Neural progenitor cell (in vitro differentiated cells): ENCODE measurements around the gene AKAP9. TPM values are rescaled to one million over a fixed set of nuclear protein-coding genes. Genes with fewer than 3 reads are reported as not detected.
"Not testable (repeated sequence)": the region's sequence is repeated elsewhere in the genome, so short reads cannot be mapped to it uniquely, and the experiment has no call there.

Experiments
- DNase-seq: peaks from one replicate; pipeline ENCODE4 v3.0.0-alpha.2; 2016; ENCODE audit warnings: low spot score
- H2AFZ ChIP-seq: fragments of 200-600 bp; sonication (generic); replicated peaks from 2 replicates; pipeline ENCODE4 v1.6.1; 2016; ENCODE audit warnings: antibody characterized with exemption
- H3F3A ChIP-seq: fragments of 200-600 bp; sonication (generic); 2 replicates; pipeline ENCODE4 v1.6.1; 2016; ENCODE audit warnings: antibody characterized with exemption, low read depth
- H3K27ac ChIP-seq: fragments of 200-600 bp; sonication (generic); 2 replicates; pipeline ENCODE4 v1.5.1; 2016; ENCODE audit warnings: mild to moderate bottlenecking
- H3K27me3 ChIP-seq: fragments of 200-600 bp; sonication (generic); 2 replicates; pipeline ENCODE4 v1.6.1; 2016; ENCODE audit warnings: mild to moderate bottlenecking, moderate library complexity
- H3K36me3 ChIP-seq: fragments of 200-600 bp; sonication (generic); 2 replicates; pipeline ENCODE4 v1.5.1; 2016
- H3K4me1 ChIP-seq: fragments of 200-600 bp; sonication (generic); 2 replicates; pipeline ENCODE4 v1.6.1; 2016; ENCODE audit warnings: mixed run types
- H3K4me2 ChIP-seq: fragments of 200-600 bp; sonication (generic); 2 replicates; pipeline ENCODE4 v1.6.1; 2016
- H3K4me3 ChIP-seq: fragments of 200-600 bp; sonication (generic); 2 replicates; pipeline ENCODE4 v1.5.1; 2016
- H3K79me2 ChIP-seq: fragments of 200-600 bp; sonication (generic); 2 replicates; pipeline ENCODE4 v1.6.1; 2016; ENCODE audit warnings: low read depth
- H3K9ac ChIP-seq: fragments of 200-600 bp; sonication (generic); 2 replicates; pipeline ENCODE4 v1.6.1; 2016
- H3K9me3 ChIP-seq: fragments of 200-600 bp; sonication (generic); 2 replicates; pipeline ENCODE4 v1.5.1; 2016; ENCODE audit warnings: low read depth
- H4K20me1 ChIP-seq: fragments of 200-600 bp; sonication (generic); 2 replicates; pipeline ENCODE4 v1.6.1; 2016; ENCODE audit warnings: low read depth
- H3K27ac Mint-ChIP-seq: 3 replicates; pipeline ENCODE4 v1.8.0; 2021; ENCODE audit warnings: mixed read lengths
- H3K27me3 Mint-ChIP-seq: 2 replicates; pipeline ENCODE4 v1.8.0; 2022; ENCODE audit warnings: low read depth, mild to moderate bottlenecking, inconsistent platforms, moderate library complexity, mixed read lengths; ENCODE audit not compliant: insufficient read depth
- H3K36me3 Mint-ChIP-seq: 3 replicates; pipeline ENCODE4 v1.8.0; 2021; ENCODE audit warnings: mixed read lengths
- H3K4me1 Mint-ChIP-seq: 3 replicates; pipeline ENCODE4 v1.8.0; 2021; ENCODE audit warnings: mixed read lengths
- H3K4me3 Mint-ChIP-seq: 3 replicates; pipeline ENCODE4 v1.8.0; 2021; ENCODE audit warnings: mild to moderate bottlenecking, moderate library complexity, mixed read lengths
- H3K9me3 Mint-ChIP-seq: 3 replicates; pipeline ENCODE4 v1.8.0; 2020; ENCODE audit warnings: mixed read lengths
- EZH2 ChIP-seq: fragments of 200-600 bp; sonication (generic); IDR thresholded peaks from 2 replicates; pipeline ENCODE4 v1.6.1; 2017; ENCODE audit warnings: antibody characterized with exemption, mild to moderate bottlenecking, moderate library complexity
- EZH2phosphoT487 ChIP-seq: fragments of 200-600 bp; sonication (generic); IDR thresholded peaks from 2 replicates; pipeline ENCODE4 v1.6.1; 2017; ENCODE audit warnings: antibody characterized with exemption
- total RNA-seq: library from RNA; depleted of rRNA; stranded (reverse); fragments of >200 nt; gene quantifications from 2 replicates; pipeline ENCODE4 v1.2.3, GENCODE V29; 2015; ENCODE audit warnings: low replicate concordance
- TF ChIP-seq, protein P1 (sequence below): fragments of 200-600 bp; sonication (generic); IDR thresholded peaks from 2 replicates; pipeline ENCODE4 v1.5.1; 2017; ENCODE audit warnings: antibody characterized with exemption, mild to moderate bottlenecking

AKAP9 gene
- total RNA-seq, 1 donor from 2014 or later, result 93.4 TPM

DNA sequence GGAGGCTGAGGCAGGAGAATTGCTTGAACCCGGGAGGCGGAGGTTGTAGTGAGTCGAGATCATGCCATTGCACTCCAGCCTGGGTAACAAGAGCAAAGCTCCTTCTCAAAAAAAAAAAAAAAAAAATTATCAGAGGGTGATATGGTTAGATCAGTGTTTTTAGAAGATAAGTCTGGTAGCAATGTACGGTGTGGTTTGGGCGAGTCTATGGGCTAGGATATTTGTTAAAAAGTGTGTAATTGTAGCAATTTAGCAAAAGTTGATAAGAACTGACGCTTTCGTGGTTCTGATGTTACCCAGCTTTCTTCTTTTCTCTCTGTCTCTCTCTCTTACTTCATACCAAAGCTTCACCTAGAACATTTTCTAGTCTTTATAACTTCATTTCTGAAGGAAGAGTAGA lies 200.5 kb downstream of the AKAP9 start:
- no peaks in the 10 kb centered on the region for H3K36me3 ChIP-seq
- TF ChIP-seq, protein P1, sequence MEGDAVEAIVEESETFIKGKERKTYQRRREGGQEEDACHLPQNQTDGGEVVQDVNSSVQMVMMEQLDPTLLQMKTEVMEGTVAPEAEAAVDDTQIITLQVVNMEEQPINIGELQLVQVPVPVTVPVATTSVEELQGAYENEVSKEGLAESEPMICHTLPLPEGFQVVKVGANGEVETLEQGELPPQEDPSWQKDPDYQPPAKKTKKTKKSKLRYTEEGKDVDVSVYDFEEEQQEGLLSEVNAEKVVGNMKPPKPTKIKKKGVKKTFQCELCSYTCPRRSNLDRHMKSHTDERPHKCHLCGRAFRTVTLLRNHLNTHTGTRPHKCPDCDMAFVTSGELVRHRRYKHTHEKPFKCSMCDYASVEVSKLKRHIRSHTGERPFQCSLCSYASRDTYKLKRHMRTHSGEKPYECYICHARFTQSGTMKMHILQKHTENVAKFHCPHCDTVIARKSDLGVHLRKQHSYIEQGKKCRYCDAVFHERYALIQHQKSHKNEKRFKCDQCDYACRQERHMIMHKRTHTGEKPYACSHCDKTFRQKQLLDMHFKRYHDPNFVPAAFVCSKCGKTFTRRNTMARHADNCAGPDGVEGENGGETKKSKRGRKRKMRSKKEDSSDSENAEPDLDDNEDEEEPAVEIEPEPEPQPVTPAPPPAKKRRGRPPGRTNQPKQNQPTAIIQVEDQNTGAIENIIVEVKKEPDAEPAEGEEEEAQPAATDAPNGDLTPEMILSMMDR, result no peak
- TF ChIP-seq EZH2phosphoT487 (no peak), EZH2 (no peak)
- H3K27me3 Mint-ChIP-seq, result peaks cover 5% of the 10 kb centered on the region
- H3K4me3 Mint-ChIP-seq, result no peak overlapping the region
- no peaks in the 10 kb centered on the region for H3F3A ChIP-seq
- no peak overlapping the region for H2AFZ ChIP-seq
- no peaks in the 10 kb centered on the region for H4K20me1 ChIP-seq
- H3K27ac ChIP-seq, result no peak overlapping the region
- no peak overlapping the region for H3K4me2 ChIP-seq
- no peaks in the 10 kb centered on the region for H3K27me3 ChIP-seq
- no peak overlapping the region for H3K27ac Mint-ChIP-seq
- H3K9me3 Mint-ChIP-seq, result peaks cover 14% of the 10 kb centered on the region
- H3K36me3 Mint-ChIP-seq, result peaks cover 5% of the 10 kb centered on the region
- no peaks in the 10 kb centered on the region for H3K9me3 ChIP-seq
- H3K4me3 ChIP-seq, result no peak overlapping the region
- H3K79me2 ChIP-seq, result no peaks in the 10 kb centered on the region
- H3K9ac ChIP-seq, result no peak overlapping the region
- H3K4me1 ChIP-seq, result no peaks in the 10 kb centered on the region
- H3K4me1 Mint-ChIP-seq, result no peaks in the 10 kb centered on the region
- no peak for DNase-seq

DNA sequence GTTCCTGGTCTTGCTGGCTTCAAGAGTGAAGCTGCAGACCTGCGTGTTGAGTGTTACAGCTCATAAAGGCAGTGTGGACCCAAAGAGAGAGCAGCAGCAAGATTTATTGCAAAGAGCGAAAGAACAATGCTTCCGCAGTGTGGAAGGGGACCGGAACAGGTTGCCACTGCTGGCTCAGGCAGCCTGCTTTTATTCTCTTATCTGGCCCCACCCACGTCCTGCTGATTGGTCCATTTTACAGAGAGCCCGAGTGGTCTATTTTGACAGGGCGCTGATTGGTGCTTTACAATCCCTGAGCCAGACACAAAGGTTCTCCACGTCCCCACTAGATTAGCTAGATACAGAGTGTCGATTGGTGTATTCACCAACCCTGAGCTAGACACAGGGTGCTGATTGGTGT lies 202.1 kb downstream of the AKAP9 start:
- not testable (repeated sequence) for H3K4me1 ChIP-seq, H4K20me1 ChIP-seq, H3K9me3 ChIP-seq, H3K27me3 Mint-ChIP-seq, H3K27me3 ChIP-seq, H3K4me3 ChIP-seq, H3K79me2 ChIP-seq, H2AFZ ChIP-seq, H3K9ac ChIP-seq, H3K4me3 Mint-ChIP-seq, H3K27ac ChIP-seq, H3K4me2 ChIP-seq, DNase-seq, H3K27ac Mint-ChIP-seq, H3K4me1 Mint-ChIP-seq, H3K36me3 Mint-ChIP-seq, H3F3A ChIP-seq, H3K36me3 ChIP-seq
- H3K9me3 Mint-ChIP-seq, result peaks cover 14% of the 10 kb centered on the region

DNA sequence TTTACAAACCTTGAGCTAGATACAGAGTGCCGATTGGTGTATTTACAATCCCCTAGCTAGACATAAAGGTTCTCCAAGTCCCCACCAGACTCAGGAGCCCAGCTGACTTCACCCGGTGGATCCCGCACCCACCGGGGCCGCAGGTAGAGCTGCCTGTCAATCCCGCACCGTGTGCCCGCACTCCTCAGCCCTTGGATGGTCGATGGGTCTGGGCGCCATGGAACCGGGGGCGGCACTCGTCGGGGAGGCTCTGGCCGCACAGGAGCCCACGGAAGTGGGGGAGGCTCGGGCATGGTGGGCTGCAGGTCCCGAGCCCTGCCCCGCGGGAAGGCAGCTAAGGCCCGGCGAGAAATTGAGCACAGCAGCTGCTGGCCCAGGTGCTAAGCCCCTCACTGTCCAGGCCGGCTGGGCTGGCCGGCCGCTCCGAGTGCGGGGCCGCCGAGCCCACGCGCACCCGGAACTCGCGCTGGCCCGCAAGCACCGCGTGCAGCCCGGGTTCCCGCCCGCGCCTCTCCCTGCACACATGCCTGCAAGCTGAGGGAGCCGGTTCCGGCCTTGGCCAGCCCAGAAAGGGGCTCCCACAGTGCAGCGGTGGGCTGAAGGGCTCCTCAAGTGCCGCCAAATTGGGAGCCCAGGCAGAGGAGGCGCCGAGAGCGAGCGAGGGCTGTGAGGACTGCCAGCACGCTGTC lies 202.7 kb downstream of the AKAP9 start:
- not testable (repeated sequence) for H3K9ac ChIP-seq, H3K27ac ChIP-seq, H3K4me1 Mint-ChIP-seq, H3K27me3 ChIP-seq, H3K4me3 Mint-ChIP-seq, H2AFZ ChIP-seq, H3K36me3 Mint-ChIP-seq, H3K9me3 ChIP-seq, H3K4me1 ChIP-seq, H4K20me1 ChIP-seq, H3K27me3 Mint-ChIP-seq, H3K27ac Mint-ChIP-seq, H3K4me3 ChIP-seq, H3K36me3 ChIP-seq, H3K4me2 ChIP-seq, DNase-seq, H3F3A ChIP-seq, H3K79me2 ChIP-seq
- H3K9me3 Mint-ChIP-seq, result peaks cover 14% of the 10 kb centered on the region

DNA sequence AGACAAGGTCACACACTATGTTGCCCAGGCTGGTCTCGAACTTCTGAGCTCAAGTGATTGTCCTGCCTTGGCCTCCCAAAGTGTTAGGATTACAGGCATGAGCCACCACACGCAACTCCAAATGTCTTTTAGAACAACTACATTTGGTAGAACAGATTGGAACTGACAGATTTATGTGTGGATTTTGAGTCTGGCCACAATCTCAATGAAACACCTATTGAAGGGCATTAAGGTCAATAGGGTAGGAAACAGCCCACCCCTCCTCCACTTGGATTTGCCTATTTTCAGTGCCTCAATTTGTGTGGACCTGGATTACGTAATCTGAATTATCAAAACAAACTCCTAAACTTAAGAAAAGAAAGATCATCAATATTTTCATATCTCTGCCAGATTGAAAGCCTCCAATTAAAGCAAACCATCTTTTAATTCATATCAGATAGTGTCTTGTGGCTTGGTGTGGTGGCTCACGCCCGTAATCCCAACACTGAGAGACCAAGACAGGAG lies 209.1 kb downstream of the AKAP9 start:
- no peaks in the 10 kb centered on the region for H3K36me3 Mint-ChIP-seq
- no peaks in the 10 kb centered on the region for H3K36me3 ChIP-seq
- TF ChIP-seq, protein P1, result no peak
- TF ChIP-seq EZH2phosphoT487, result no peak
- no peak for TF ChIP-seq EZH2

More for the DNA sequence above, 209.1 kb downstream of the AKAP9 start:
- Histone ChIP-seq H3K9ac (no peak overlapping the region), H3F3A (no peaks in the 10 kb centered on the region), H3K4me1 (no peaks in the 10 kb centered on the region), H4K20me1 (no peaks in the 10 kb centered on the region), H3K27me3 (no peaks in the 10 kb centered on the region), H3K27ac (no peak overlapping the region), H3K79me2 (no peaks in the 10 kb centered on the region), H2AFZ (no peak overlapping the region), H3K9me3 (no peaks in the 10 kb centered on the region), H3K4me2 (no peak overlapping the region), H3K4me3 (no peak overlapping the region)
- H3K4me1 Mint-ChIP-seq, result no peaks in the 10 kb centered on the region
- no peak overlapping the region for H3K4me3 Mint-ChIP-seq
- H3K9me3 Mint-ChIP-seq, result no peaks in the 10 kb centered on the region
- H3K27me3 Mint-ChIP-seq, result no peaks in the 10 kb centered on the region
- no peak overlapping the region for H3K27ac Mint-ChIP-seq
- DNase-seq, result no peak
